NCI-H2107 treated with DMSO at 0.1 percent for 48 hours (cell line): Measurements from ENCODE around the gene TMIE.

ENCODE experiments used
- DNase-seq: peaks from one replicate; lab custom pipeline; 2025; ENCODE audit not compliant: unreplicated experiment; lab: John Stamatoyannopoulos, UW

The TMIE gene

GRCh38 chr3:46759239-46760167 lies 58.3 kb downstream of the TMIE start:
- no peak for DNase-seq
